Activated naive CD8-positive, alpha-beta T cell treated with anti-CD3 and anti-CD28 coated beads, Interleukin-2, amount 50 U/mL, for 24 hours (primary cell): Measurements from ENCODE around the gene TRIP6.

Source experiments
- ATAC-seq: fragments of 150-1000 bp; cut with Tn5 transposase; one replicate; pipeline ENCODE4 v1.10.0; 2021
- DNase-seq: peaks from one replicate; pipeline ENCODE4 v3.0.0; 2021
- H3K27ac Mint-ChIP-seq: one replicate; pipeline ENCODE4 v1.8.0; 2021; ENCODE audit warnings: mild to moderate bottlenecking, mixed read lengths
- H3K27me3 Mint-ChIP-seq: one replicate; pipeline ENCODE4 v1.8.0; 2021; ENCODE audit warnings: mixed read lengths
- H3K36me3 Mint-ChIP-seq: one replicate; pipeline ENCODE4 v1.8.0; 2021; ENCODE audit warnings: low read depth, mixed read lengths
- H3K4me1 Mint-ChIP-seq: one replicate; pipeline ENCODE4 v1.8.0; 2021; ENCODE audit warnings: mixed read lengths
- H3K4me3 Mint-ChIP-seq: one replicate; pipeline ENCODE4 v1.8.0; 2021; ENCODE audit warnings: mild to moderate bottlenecking, moderate library complexity, mixed read lengths
- H3K9me3 Mint-ChIP-seq: one replicate; pipeline ENCODE4 v1.8.0; 2021; ENCODE audit warnings: mixed read lengths

TRIP6 gene

GRCh38 chr7:100856871-100857282 lies 10.3 kb upstream of the TRIP6 start:
- no peak overlapping the region for H3K27ac Mint-ChIP-seq
- no peak for DNase-seq

GRCh38 chr7:100859856-100860255 lies 7.3 kb upstream of the TRIP6 start:
- Mint-ChIP-seq H3K4me1 (no peaks in the 10 kb centered on the region), H3K9me3 (no peaks in the 10 kb centered on the region), H3K36me3 (peaks cover 14% of the 10 kb centered on the region), H3K4me3 (no peak overlapping the region), H3K27me3 (no peaks in the 10 kb centered on the region), H3K27ac (no peak overlapping the region)
- DNase-seq (no peak), ATAC-seq (no peak)

More at GRCh38 chr7:100856871-100857282, 10.3 kb upstream of the TRIP6 start:
- no peak overlapping the region for H3K4me3 Mint-ChIP-seq
- H3K27me3 Mint-ChIP-seq: no peaks in the 10 kb centered on the region
- ATAC-seq: no peak
- H3K36me3 Mint-ChIP-seq: peaks cover 5% of the 10 kb centered on the region
- no peaks in the 10 kb centered on the region for H3K9me3 Mint-ChIP-seq
- H3K4me1 Mint-ChIP-seq: peaks cover 9% of the 10 kb centered on the region

- H3K4me1 Mint-ChIP-seq: peaks cover 2% of the 10 kb centered on the region
- no peak overlapping the region for H3K4me3 Mint-ChIP-seq
- DNase-seq: no peak
- H3K36me3 Mint-ChIP-seq: peaks cover 14% of the 10 kb centered on the region
- H3K27ac Mint-ChIP-seq: no peak overlapping the region
- no peaks in the 10 kb centered on the region for H3K27me3 Mint-ChIP-seq
- no peaks in the 10 kb centered on the region for H3K9me3 Mint-ChIP-seq
- ATAC-seq: no peak
Measured at GRCh38 chr7:100860702-100861615, 6.2 kb upstream of the TRIP6 start.

- no peaks in the 10 kb centered on the region for H3K9me3 Mint-ChIP-seq
- no peaks in the 10 kb centered on the region for H3K27me3 Mint-ChIP-seq
- H3K4me3 Mint-ChIP-seq: no peak overlapping the region
- H3K27ac Mint-ChIP-seq: no peak overlapping the region
- DNase-seq (no peak), ATAC-seq (no peak)
- H3K36me3 Mint-ChIP-seq: peaks cover 14% of the 10 kb centered on the region
- peaks cover 6% of the 10 kb centered on the region for H3K4me1 Mint-ChIP-seq
Measured at GRCh38 chr7:100861616-100861985, 5.6 kb upstream of the TRIP6 start.

GRCh38 chr7:100863406-100863950 lies 3.7 kb upstream of the TRIP6 start:
- no peak overlapping the region for H3K4me3 Mint-ChIP-seq
- H3K27me3 Mint-ChIP-seq: no peaks in the 10 kb centered on the region
- no peak overlapping the region for H3K27ac Mint-ChIP-seq
- ATAC-seq: no peak
- peaks cover 15% of the 10 kb centered on the region for H3K4me1 Mint-ChIP-seq
- peaks cover 15% of the 10 kb centered on the region for H3K36me3 Mint-ChIP-seq
- no peaks in the 10 kb centered on the region for H3K9me3 Mint-ChIP-seq
- DNase-seq: no peak

GRCh38 chr7:100864263-100864845 lies 2.8 kb upstream of the TRIP6 start:
- peaks cover 15% of the 10 kb centered on the region for H3K36me3 Mint-ChIP-seq
- no peak overlapping the region for H3K4me3 Mint-ChIP-seq
- ATAC-seq (no peak), DNase-seq (no peak)
- H3K27ac Mint-ChIP-seq: no peak overlapping the region
- no peaks in the 10 kb centered on the region for H3K9me3 Mint-ChIP-seq
- no peaks in the 10 kb centered on the region for H3K27me3 Mint-ChIP-seq
- peaks cover 17% of the 10 kb centered on the region for H3K4me1 Mint-ChIP-seq

- ATAC-seq (no peak), DNase-seq (no peak)
- no peaks in the 10 kb centered on the region for H3K9me3 Mint-ChIP-seq
- H3K27me3 Mint-ChIP-seq: no peaks in the 10 kb centered on the region
- H3K27ac Mint-ChIP-seq: no peak overlapping the region
- H3K4me1 Mint-ChIP-seq: peaks cover 17% of the 10 kb centered on the region
- peaks cover 15% of the 10 kb centered on the region for H3K36me3 Mint-ChIP-seq
- H3K4me3 Mint-ChIP-seq: no peak overlapping the region
Measured at GRCh38 chr7:100865372-100865911, 1.7 kb upstream of the TRIP6 start.

GRCh38 chr7:100865938-100866728 lies 1.1 kb upstream of the TRIP6 start:
- H3K4me1 Mint-ChIP-seq: peaks cover 17% of the 10 kb centered on the region
- peak overlapping the region; percentile 87 for H3K4me3 Mint-ChIP-seq
- peaks cover 13% of the 10 kb centered on the region for H3K36me3 Mint-ChIP-seq
- peak; percentile 44 for DNase-seq
- H3K9me3 Mint-ChIP-seq: no peaks in the 10 kb centered on the region
- ATAC-seq: peak; percentile 39
- peak overlapping the region; percentile 92 for H3K27ac Mint-ChIP-seq
- H3K27me3 Mint-ChIP-seq: no peaks in the 10 kb centered on the region

- Mint-ChIP-seq H3K27me3 (no peaks in the 10 kb centered on the region), H3K4me1 (peaks cover 17% of the 10 kb centered on the region), H3K9me3 (no peaks in the 10 kb centered on the region), H3K4me3 (peak overlapping the region; percentile 87), H3K27ac (peak overlapping the region; percentile 92), H3K36me3 (peaks cover 16% of the 10 kb centered on the region)
- DNase-seq: no peak
- no peak for ATAC-seq
Measured at GRCh38 chr7:100866729-100867039, 503 bp upstream of the TRIP6 start.

GRCh38 chr7:100867776-100868485 lies 744 bp downstream of the TRIP6 start:
- DNase-seq: no peak
- H3K4me3 Mint-ChIP-seq: peak overlapping the region; percentile 87

GRCh38 chr7:100873599-100874299 lies 6.6 kb downstream of the TRIP6 start:
- DNase-seq (no peak), ATAC-seq (no peak)
- H3K4me3 Mint-ChIP-seq: peak overlapping the region; percentile 97
- no peaks in the 10 kb centered on the region for H3K27me3 Mint-ChIP-seq
- no peaks in the 10 kb centered on the region for H3K9me3 Mint-ChIP-seq
- peaks cover 60% of the 10 kb centered on the region for H3K36me3 Mint-ChIP-seq
- H3K4me1 Mint-ChIP-seq: peaks cover 48% of the 10 kb centered on the region
- peak overlapping the region; percentile 97 for H3K27ac Mint-ChIP-seq

More at GRCh38 chr7:100867776-100868485, 744 bp downstream of the TRIP6 start:
- no peak for ATAC-seq
- Mint-ChIP-seq H3K4me1 (peaks cover 20% of the 10 kb centered on the region), H3K9me3 (no peaks in the 10 kb centered on the region), H3K27me3 (no peaks in the 10 kb centered on the region), H3K36me3 (peaks cover 15% of the 10 kb centered on the region), H3K27ac (peak overlapping the region; percentile 68)

- Mint-ChIP-seq H3K36me3 (peaks cover 65% of the 10 kb centered on the region), H3K4me3 (peak overlapping the region; percentile 97), H3K27me3 (no peaks in the 10 kb centered on the region), H3K9me3 (no peaks in the 10 kb centered on the region), H3K4me1 (peaks cover 48% of the 10 kb centered on the region), H3K27ac (peak overlapping the region; percentile 97)
- DNase-seq: peak; percentile 14
- no peak for ATAC-seq
Measured at GRCh38 chr7:100874300-100874576, 7.1 kb downstream of the TRIP6 start.

- ATAC-seq (peak; percentile 91), DNase-seq (peak; percentile 99)
- H3K4me1 Mint-ChIP-seq: peaks cover 52% of the 10 kb centered on the region
- peak within 1 kb of the TSS; percentile 97 for H3K27ac Mint-ChIP-seq
- no peaks in the 10 kb centered on the region for H3K9me3 Mint-ChIP-seq
- no peaks in the 10 kb centered on the region for H3K27me3 Mint-ChIP-seq
- peak within 1 kb of the TSS; percentile 97 for H3K4me3 Mint-ChIP-seq
- peaks cover 71% of the 10 kb centered on the region for H3K36me3 Mint-ChIP-seq
Measured at GRCh38 chr7:100874577-100875355, 7.6 kb downstream of the TRIP6 start, which contains the start of gene SRRT. TSS of gene SRRT (plus strand) at chr7:100875103. CDS start at chr7:100875591, 488 bp downstream.
